ENCODE results near the gene KLF8. TPM values are rescaled to one million over a fixed set of nuclear protein-coding genes. Genes with fewer than 3 reads are reported as not detected.

KLF8 gene
- total and polyA plus RNA-seq, 7 donors, result 0.99 to 5.0 (median 2.7) TPM

- WGBS, 3 donors, result 75 to 87% (median 81%) methylated on average over 3 of the region's 3 CpGs
- ATAC-seq (no peak), DNase-seq (no peak)
- no peaks in the 10 kb centered on the region for H3K9me3 ChIP-seq
- intact Hi-C loops (cut with DNase I), result no loop called here
- TF ChIP-seq CTCF (IDR thresholded peaks at IDR 0.05), result no peak
- no peak overlapping the region for H3K4me3 ChIP-seq
- H3K27ac ChIP-seq, result no peak overlapping the region
- no peaks in the 10 kb centered on the region for H3K4me1 ChIP-seq
- no peaks in the 10 kb centered on the region for H3K36me3 ChIP-seq (ENCODE audit: insufficient read depth in 1 of 2, low read depth in 1 of 2)
- no peaks in the 10 kb centered on the region for H3K27me3 ChIP-seq (ENCODE audit: insufficient read depth in 3 of 3, low read length in 2 of 3)
These were observed 81.2 kb downstream of the KLF8 start for GRCh38 chrX:56313308-56313707.

- DNase-seq (no peak), ATAC-seq (no peak)
- Histone ChIP-seq H3K4me3 (no peak overlapping the region), H3K36me3 (ENCODE audit: insufficient read depth in 1 of 2, low read depth in 1 of 2) (no peaks in the 10 kb centered on the region), H3K9me3 (no peaks in the 10 kb centered on the region), H3K4me1 (no peaks in the 10 kb centered on the region), H3K27ac (no peak overlapping the region), H3K27me3 (ENCODE audit: insufficient read depth in 3 of 3, low read length in 2 of 3) (no peaks in the 10 kb centered on the region)
- intact Hi-C loops (cut with DNase I), result no loop called here
- no peak for TF ChIP-seq CTCF (IDR thresholded peaks at IDR 0.05)
- WGBS, 3 donors, result 40 to 65% (median 63%) methylated on average over 3 of the region's 3 CpGs
These were observed 82.2 kb downstream of the KLF8 start for GRCh38 chrX:56314334-56314733.

DNA sequence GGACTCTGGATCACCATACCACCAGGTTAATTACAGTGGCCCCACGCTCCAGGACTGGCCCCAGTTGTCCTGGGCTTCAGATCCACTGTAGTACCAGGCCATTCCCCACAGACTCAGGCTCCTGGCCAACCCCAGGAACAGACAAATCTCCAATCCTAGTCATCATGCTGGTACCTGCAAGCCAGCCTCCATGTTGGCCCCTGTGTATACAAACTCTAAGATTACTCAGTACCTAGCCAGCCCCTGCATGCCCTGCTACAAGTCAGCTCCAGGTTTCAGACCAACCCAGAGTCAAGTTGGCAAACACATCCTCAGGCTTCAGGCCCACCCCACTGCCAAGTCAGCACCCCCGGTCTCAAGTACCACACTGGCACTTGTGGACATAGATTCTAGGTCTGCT, 85.9 kb downstream of the KLF8 start:
- H3K27me3 ChIP-seq (ENCODE audit: insufficient read depth in 3 of 3, low read length in 2 of 3), result no peaks in the 10 kb centered on the region

DNA sequence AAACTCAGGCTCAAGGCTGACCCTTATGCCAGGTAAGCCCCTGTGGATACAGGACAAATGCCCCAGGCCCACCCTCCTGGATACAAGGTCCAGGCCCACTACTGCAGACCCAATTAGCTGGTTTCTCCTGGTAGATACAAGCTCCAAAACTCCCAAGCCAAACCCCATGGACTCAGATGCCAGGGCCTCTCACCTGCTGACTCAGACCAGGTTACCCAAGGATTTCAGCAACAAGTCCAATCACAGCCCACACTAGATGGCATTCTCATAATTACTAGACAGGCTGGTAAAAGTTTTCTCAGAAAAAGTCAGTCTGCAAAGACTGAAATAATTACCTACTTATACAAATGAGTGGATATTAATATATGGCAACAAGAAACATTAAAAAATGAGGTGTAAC, 87.0 kb downstream of the KLF8 start:
- no peak for ATAC-seq
- intact Hi-C loops (cut with DNase I), result no loop called here
- no peak overlapping the region for H3K4me3 ChIP-seq
- no peaks in the 10 kb centered on the region for H3K9me3 ChIP-seq
- H3K36me3 ChIP-seq (ENCODE audit: insufficient read depth in 1 of 2, low read depth in 1 of 2), result no peaks in the 10 kb centered on the region
- no peak overlapping the region for H3K27ac ChIP-seq
- no peak for TF ChIP-seq CTCF (IDR thresholded peaks at IDR 0.05)
- no peaks in the 10 kb centered on the region for H3K27me3 ChIP-seq (ENCODE audit: insufficient read depth in 3 of 3, low read length in 2 of 3)
- no peak for DNase-seq
- no peaks in the 10 kb centered on the region for H3K4me1 ChIP-seq

More for the DNA sequence above, 85.9 kb downstream of the KLF8 start:
- ATAC-seq (no peak), DNase-seq (no peak)
- Histone ChIP-seq H3K4me3 (no peak overlapping the region), H3K27ac (no peak overlapping the region), H3K36me3 (ENCODE audit: insufficient read depth in 1 of 2, low read depth in 1 of 2) (no peaks in the 10 kb centered on the region), H3K9me3 (no peaks in the 10 kb centered on the region), H3K4me1 (no peaks in the 10 kb centered on the region)
- intact Hi-C loops (cut with DNase I), result no loop called here
- no peak for TF ChIP-seq CTCF (IDR thresholded peaks at IDR 0.05)
- 66 to 90% (median 77%) methylated on average over 2 of the region's 2 CpGs for WGBS, 3 donors

Data from psoas muscle (tissue), 8 donors.